Astrocyte (in vitro differentiated cells and primary cell): ENCODE data around the gene CNIH3. TPM values are rescaled to one million over a fixed set of nuclear protein-coding genes. Genes with fewer than 3 reads are reported as not detected.

ENCODE experiments used
- total RNA-seq: library from RNA; stranded (reverse); gene quantifications from 2 replicates; pipeline ENCODE4 v1.2.1, GENCODE V29; 2021

Gene CNIH3
- total RNA-seq, 1 donor from 2014 or later = 7.7 TPM

Other genes with a start within 250 kb of the CNIH3 start
- gene WDR26, start 181.5 kb upstream of the CNIH3 start, total RNA-seq = 105 and 113 TPM in 2 replicates